Right lobe of liver (tissue), 4 donors: ENCODE results near the gene FHIP1A.

ENCODE experiments used
- CTCF ChIP-seq, 4 donors: fragments of 200-600 bp in 3 of 4; fragments of 450-650 bp in 1 of 4; IDR thresholded peaks; one replicate each; pipeline versions ENCODE4 v1.5.1 to v1.8.0; 2016 to 2022; ENCODE audit warnings: antibody characterized with exemption in 4 of 4, mild to moderate bottlenecking in 2 of 4
- POLR2A ChIP-seq: fragments of 450-650 bp; IDR thresholded peaks from one replicate; pipeline ENCODE4 v1.6.1; 2017; ENCODE audit warnings: antibody characterized with exemption, mild to moderate bottlenecking
- donor health status: DM: no; HTN: no; CAD: no.
- donor health status: DM: no; HTN: no; CAD: no.
- donor health status: DM: no; HTN: yes; CAD: no.

- no peak for TF ChIP-seq CTCF (IDR thresholded peaks at IDR 0.05)
- TF ChIP-seq POLR2A, result no peak
Observed at GRCh38 chr4:151443247-151443646, 34.3 kb downstream of the FHIP1A start.
